Endometrial microvascular endothelial cells (primary cell): ENCODE measurements around the gene CHCT1. TPM values are rescaled to one million over a fixed set of nuclear protein-coding genes. Genes with fewer than 3 reads are reported as not detected.
"Not testable (repeated sequence)": the region's sequence is repeated elsewhere in the genome, so short reads cannot be mapped to it uniquely, and the experiment has no call there.

Source experiments
- in situ Hi-C: cut with HindIII; loops from 2 replicates; pipeline ENCODE4 v1.10.0; 2017; ENCODE audit warnings: low sequenced_read_pairs, low pct_unique_long_range_greater_than_20kb; ENCODE audit errors: inconsistent ontology term
- total RNA-seq: library from RNA; depleted of rRNA; stranded (reverse); fragments of >200 nt; gene quantifications from one replicate; pipeline ENCODE4 v1.2.3, GENCODE V29; 2015; ENCODE audit errors: inconsistent ontology term

CHCT1 gene
- total RNA-seq, 1 donor from 2014 or later, result not detected

DNA sequence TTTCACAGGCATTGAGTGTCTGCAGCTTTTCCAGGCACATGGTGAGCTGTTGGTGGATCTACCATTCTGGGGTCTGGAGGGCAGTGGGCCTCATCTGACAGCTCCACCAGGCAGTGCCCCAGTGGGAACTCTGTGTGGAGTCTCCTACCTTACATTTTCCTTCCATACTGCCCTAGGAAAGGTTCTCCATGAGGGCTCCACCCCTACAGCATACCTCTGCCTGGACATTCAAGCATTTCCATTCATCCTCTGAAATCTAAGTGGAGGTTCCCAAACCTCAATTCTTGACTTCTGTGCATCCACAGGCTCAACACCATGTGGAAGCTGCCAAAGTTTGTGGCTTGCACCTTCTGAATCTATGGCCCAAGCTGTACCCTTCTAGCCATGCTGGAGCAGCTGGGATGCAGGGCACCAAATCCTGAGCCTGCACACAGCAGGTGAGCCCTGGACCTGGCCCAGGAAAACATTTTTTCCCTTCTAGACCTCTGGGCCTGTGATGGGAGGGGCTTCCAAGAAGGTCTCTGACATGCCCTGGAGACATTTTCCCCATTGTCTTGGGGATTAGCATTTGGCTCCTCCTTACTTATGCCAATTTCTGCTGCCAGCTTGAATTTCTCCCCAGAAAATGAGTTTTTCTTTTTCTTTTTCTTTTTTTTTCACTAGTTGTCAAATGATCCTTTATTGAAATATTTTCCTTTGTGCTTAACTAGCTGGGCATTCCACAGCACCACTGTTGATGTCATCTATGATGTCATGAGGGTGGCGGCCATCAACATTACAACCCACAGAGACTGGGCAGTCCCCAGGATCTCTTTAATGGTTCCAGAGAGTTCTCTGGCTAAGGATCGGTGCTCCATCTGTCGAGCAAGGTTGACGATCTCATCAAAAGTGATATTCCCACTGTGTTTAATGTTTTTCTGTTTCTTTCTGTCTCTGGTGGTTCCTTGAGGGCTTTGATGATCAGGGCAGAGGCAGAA, 11.0 kb downstream of the CHCT1 start:
- in situ Hi-C loops, result not testable (repeated sequence)

DNA sequence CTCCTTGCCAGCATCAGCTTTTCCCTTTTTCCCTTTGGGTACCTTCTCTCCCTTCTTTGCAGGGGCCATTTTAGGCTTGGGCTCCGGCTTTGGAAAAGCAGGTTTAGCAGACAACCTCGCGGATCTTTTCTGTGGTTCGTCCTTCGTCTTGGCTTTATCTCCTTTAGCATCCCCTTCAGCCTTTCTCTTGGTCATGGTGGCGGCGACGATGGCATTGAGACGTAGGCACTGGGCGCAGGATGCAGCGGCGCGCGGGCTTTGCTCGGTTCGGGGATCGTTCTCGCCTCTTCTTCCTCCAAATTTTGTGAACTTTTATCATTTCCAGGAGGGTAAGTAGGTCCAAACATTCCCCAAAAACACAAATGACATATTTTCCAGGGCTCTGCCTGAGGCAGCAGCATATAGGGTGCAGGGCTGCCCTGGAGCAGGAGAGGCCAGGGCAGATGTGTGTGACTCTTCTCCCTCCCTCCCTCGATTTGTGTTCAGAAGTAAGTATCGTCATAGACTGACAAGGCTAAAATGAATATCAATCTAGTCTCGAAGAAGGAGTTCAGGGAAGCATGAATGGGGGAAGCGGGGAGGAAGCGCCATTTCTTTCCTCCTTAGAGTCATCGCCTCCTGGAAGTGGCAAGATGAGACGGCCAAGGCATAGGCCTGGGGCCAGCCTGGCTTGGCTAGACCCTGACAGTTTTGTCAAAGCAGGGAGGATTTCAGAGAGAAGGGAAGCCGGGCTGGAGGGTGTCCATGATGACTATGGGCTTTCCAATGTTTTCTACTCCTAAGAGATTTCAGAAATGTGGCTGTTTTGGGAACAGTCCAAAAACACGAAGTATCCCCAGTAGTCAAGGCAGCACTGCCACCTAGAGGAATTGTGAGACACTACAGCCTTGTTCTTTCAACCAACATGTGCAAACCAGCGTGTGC, 13.2 kb downstream of the CHCT1 start:
- in situ Hi-C loops, result no loop called here

DNA sequence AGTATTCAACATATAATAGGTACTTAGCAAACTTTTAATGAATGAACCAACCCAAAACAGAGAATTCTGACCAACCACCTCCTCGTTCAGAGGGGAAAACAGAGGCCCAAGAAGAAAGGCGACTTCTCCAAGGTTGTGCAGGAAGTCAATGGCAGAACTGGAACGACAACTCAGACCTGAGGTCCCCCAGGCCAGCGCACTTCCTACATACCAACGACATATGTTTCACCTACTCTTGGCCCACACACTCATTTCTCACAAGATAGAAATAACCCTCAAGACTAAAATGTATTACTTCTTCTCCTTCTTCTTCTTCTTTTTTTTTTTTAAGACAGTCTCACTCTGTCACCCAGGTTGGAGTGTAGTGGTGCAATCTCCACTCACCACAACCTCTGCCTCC, 14.4 kb downstream of the CHCT1 start:
- in situ Hi-C loops, result no loop called here

DNA sequence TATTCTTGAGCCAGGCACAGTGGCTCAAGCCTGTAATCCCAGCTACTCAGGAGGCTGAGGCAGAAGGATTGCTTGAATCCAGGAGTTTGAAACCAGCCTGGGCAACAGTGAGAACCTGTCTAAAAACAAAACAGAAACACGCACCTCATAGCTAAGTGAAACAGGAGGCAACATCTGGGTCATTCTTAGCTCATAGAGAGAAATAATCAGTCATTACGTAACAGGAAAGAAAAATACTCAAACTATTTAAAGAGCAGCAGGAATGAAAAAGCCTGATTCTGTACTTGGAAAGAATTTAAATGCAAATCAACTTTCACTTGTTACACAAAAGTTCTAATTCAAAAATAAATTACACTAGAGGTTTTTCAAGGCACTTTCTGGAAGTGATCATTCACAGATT, 17.2 kb downstream of the CHCT1 start:
- in situ Hi-C loops, result no loop called here

DNA sequence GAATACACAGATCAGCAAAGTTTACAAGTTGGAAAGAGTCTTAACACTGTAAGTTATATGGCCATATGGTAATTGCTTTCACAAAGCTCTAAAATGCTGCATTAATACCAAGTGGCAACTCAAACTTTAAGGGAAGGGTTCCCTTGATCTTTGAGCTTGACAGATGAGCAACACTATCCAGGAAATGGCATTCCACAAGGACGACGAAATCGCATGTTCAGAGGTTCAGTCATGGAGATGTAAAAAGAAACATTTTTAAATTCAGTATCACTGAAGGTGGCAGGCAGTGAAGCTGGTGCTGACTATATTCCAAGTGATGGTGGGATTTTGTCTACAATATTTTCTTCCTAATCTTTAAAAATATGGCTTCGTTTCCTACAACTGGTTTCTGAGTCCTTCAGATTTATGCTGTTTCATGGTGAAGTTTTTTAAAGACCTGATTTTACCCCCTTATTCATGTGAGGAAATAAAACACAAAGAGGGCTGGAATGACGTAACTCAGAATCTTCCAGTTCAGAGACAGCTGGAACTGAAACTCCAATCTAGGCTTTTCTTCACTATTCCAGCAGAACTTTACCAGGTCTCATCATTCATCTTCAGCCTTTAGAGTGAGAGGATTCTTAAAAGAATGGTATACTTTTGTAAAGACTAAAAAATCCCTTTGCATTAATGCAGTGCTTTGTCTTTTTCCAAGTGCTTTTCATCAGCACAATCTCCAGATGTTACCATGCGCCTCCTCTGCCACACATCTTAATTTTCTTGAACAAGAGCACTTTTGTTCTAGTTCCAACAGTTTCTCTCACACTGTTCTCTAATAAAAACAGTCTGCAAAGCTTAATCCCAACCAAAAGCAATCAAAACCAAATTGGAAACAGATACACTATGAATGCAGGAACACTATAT, 20.2 kb downstream of the CHCT1 start:
- in situ Hi-C loops, result no loop called here

DNA sequence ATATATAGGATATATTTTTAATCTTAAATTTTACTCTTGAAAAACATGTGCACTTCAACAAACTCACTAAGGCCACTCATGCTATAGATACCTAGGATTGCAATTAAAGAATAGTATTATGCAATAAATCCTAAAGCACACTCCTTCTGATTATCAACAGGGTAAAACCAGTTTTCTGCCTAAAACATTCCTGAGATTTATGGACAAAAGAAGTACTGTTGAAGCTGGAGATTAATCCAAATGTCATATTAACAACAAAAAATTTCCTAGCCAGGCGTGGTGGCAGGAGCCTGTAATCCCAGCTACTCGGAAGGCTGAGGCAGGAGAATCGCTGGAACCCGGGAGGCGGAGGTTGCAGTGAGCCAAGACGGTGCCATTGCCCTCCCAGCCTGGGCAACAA, 21.4 kb downstream of the CHCT1 start:
- in situ Hi-C loops, result no loop called here

DNA sequence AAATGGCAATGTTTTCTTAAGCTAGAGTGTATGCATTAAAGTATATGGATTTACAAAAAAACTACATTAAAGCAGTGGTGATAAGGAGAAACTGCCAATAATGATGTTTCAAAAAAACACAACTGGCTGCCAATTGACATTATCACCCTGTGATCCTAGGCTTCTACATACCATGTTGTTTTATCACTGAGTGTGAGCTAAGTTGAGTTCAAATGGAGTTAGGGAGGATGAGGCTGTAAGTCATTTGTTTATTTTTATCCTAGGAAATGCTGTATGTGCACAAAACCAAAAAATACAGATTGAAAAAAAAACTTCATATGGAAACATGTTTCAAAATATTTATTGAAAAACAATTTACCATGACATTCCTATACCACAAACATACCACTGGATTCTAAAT, 22.9 kb downstream of the CHCT1 start:
- in situ Hi-C loops, result no loop called here

DNA sequence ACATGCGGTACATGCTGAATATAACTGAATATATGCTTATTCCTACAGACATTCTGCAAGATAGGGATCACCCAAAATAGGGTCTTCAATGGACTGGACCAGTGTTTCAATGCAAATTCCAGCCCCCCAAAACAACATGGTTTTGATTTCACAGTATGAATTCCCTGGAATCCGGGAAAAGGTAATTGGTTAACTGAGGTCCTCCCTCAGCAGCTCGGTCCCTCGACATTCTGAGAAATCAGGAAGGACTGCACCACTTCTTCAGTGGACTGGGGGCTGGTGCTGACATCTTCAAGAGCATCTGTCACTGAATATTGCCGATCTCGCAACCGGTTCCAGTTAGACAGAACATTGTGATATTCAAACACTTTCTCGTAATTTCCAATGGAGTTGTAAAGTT, 25.1 kb downstream of the CHCT1 start:
- in situ Hi-C loops, result no loop called here

DNA sequence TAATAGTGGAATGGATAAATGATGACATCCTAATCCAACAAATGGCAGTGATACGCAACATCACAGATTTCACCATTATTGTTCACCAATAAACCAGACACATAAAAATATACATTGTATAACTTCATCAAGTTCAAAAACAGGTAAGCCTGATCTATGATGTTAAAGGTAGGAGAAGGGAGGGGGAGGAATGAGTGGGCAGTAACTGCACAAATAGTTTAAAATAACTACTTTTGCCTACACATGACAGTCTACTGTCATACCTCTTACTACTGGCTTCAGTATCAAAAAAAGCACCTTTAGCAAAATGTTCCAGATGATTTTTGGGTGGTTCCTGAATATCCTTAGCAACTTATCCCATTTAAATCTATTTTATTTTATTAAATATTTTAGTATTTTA, 28.8 kb downstream of the CHCT1 start:
- in situ Hi-C loops, result no loop called here

DNA sequence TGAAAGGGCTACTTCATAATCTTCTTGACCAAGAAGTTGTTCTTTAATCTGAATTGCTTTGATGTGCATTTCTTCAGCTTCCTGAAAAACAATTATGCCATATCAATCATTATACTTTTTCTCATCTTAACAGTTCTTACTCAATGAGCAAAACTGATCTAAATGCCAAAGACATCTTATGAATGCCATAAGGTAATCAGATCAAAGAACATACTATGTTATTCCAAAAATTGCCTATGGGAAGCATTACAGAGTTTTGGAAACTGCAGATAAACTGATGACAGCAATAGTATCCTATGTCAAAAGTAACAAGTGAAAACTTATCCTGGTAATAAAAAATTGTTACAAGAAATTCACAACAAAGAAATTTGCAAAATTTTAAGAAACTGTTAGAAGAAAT, 29.7 kb downstream of the CHCT1 start:
- in situ Hi-C loops, result no loop called here

DNA sequence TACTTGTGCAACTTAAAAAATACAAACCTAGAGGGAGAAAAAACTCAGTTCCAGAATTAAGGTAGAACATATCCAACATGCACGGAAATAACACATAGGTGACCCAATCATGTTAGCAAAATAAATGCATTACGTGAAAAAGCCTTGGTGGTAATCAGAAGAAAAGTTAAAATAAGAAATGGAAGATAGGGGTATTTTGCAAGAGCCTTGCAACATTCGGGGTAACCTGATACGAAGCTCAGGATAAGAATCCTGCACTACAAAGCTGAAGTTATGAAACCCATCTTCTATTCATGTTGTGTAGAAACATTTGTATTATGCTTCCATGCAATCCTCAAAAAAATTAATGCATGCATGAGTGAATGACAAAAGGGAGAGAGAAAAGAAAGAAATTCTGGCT, 33.1 kb downstream of the CHCT1 start:
- in situ Hi-C loops, result no loop called here

DNA sequence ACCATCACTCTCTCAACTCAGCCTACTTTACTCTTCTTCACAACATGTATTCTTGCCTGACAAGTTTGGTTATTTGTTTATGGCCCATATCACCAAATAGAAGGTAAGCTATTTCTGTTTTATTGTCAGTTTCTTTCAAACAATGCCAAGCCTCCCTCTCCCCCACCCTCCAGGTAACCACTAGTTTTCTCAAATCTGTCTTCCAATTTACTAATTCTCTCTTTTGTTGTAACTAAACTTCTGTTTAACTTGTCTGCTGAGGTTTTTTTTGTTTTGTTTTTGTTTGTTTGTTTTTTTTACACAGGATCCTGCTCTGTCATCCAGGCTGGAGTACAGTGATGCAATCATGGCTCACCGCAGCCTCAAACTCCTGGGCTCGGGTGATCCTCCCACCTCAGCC, 34.9 kb downstream of the CHCT1 start:
- in situ Hi-C loops, result no loop called here

DNA sequence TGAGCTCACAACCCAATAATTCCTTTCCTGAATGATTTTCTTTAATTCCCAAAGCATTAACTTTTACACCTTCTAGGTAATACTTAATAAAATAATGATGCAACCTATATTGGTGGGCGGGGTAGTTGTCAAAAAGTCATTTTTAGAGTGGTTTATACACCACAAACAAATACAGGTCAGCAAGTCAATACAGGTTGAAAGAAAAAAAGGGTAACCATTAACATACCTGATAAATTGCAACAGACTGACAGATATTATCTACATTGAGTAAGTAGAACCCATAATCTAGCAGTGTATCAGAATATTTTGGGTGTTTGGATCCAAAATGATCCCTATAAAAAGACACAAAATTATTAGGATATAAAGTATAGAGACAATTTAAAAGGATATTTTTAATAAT, 39.3 kb downstream of the CHCT1 start:
- in situ Hi-C loops, result no loop called here

DNA sequence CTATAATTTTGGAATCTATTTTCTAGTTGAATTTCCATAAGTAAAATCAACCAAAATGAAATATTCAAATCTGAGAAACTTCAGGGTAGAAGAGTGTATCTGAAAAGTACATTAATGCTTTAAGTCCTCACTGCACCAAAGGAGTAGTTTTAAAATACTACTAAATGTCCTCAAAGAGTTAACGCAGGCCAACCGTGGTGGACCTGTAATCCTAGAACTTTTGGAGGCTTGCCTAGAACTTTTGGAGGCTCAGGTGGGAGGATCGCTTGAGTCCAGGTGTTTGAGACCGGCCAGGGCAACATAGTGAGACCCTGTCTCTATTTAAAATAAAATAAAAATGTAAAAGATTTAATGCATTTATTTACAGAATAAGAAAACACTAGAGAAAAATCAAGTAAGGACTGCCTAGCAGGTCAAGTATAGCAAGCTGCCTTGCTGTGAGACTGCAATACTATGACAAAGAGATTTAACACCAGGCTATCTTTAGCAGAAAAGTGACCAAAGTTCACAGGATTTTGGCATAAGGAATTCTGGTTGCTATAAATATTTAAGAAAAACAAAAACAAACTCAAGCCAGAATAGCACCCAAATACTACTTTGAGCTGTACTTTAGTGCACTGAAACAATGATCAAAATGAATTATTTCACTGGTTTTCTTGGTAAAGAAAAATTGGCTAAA, 41.0 kb downstream of the CHCT1 start:
- in situ Hi-C loops, result no loop called here

DNA sequence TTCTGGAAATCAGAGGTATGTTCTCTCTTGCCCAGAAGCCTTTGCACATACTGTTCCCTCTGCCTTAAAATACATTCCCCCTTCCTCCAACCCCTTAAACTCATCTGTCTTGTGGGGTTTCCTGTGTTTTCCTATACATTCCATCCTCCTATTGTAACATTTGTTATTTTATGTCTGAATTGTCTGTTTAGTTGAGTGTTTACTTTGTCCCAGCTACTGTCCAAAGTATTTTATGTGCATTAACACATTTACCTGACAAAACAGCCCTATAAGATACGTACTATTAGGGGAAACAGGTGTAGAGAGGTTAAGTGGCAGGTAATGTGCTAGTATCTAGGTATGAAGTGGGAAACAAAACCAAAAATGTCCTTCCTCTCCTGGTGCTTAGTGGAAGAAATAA, 42.1 kb downstream of the CHCT1 start:
- in situ Hi-C loops, result no loop called here

DNA sequence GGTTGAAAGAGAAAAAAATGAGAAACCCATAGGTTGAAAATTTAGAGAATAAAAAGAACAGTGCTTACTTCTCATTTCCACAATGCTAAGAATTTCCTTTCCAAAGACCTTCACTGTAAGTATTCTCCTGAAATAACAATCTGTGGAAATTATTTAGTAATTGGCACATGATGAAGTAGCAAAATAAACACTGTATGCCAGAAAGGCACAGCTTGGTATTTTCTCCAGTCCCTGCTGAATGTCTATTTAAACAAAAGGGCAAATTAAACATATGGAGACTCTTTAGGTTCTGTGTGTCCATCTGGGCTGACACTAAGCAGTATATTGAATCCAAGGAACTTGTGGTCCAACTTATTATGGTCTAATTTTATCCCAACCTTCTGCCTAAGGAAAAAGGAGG, 46.1 kb downstream of the CHCT1 start:
- in situ Hi-C loops, result no loop called here

DNA sequence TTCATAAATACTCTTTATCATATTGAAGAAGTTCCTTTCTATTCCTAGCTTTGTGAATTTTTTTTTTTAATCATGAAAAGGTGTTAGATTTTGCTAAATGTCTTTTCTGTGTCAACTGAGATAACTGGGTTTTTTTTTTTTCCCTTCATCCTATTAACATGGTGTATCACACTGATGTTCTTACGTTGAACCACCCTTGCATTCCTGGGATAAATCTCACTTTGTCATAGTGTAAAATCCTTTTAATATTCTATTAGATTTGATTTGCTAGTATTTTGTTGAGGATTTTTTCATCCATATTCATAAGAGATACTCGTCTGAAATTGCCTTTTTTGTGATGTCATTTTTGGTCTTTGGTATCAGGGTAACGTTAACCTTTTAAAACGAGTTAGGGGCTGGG, 49.2 kb downstream of the CHCT1 start:
- in situ Hi-C loops, result loop anchor here (10.0 kb wide), 1 partner anchor 53 kb away; the partner anchor contains the start of gene APPBP2

DNA sequence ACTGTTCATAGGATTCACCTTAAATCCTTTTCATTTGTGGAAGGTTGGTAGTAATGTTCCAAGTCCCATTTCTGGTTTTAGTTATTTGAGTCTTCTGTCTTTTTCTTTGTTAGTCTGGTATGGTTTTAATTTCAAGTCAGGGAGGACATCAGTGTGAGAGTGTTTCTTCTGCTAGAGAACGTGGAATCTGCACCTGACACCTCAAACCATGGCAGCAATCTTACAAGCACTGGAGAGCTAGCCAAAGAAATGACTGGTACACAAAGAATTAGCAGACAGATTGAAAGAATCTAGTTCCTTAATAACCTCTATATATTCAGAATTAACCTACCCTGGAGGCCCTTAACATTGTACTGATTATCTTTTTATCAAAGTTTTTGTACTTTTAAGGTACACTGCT, 50.2 kb downstream of the CHCT1 start:
- in situ Hi-C loops, result loop anchor here (10.0 kb wide), 1 partner anchor 52 kb away; the partner anchor contains the start of gene APPBP2
